ENCODE results near the gene NKD1. TPM values are rescaled to one million over a fixed set of nuclear protein-coding genes. Genes with fewer than 3 reads are reported as not detected.

Gene NKD1
- total RNA-seq, 2 donors from 2014 or later, result 7.0 to 13.8 TPM

- H3K4me3 ChIP-seq, result no peak overlapping the region
- H3K4me1 ChIP-seq (replicated peaks), result no peaks in the 10 kb centered on the region
- no peaks in the 10 kb centered on the region for H3K27me3 ChIP-seq (replicated peaks; ENCODE audit: insufficient read depth)
- TF ChIP-seq POLR2AphosphoS5 (IDR thresholded peaks at IDR 0.05), result peak; percentile 39
- TF ChIP-seq POLR2A (IDR thresholded peaks at IDR 0.05), result no peak
- TF ChIP-seq, protein P1, sequence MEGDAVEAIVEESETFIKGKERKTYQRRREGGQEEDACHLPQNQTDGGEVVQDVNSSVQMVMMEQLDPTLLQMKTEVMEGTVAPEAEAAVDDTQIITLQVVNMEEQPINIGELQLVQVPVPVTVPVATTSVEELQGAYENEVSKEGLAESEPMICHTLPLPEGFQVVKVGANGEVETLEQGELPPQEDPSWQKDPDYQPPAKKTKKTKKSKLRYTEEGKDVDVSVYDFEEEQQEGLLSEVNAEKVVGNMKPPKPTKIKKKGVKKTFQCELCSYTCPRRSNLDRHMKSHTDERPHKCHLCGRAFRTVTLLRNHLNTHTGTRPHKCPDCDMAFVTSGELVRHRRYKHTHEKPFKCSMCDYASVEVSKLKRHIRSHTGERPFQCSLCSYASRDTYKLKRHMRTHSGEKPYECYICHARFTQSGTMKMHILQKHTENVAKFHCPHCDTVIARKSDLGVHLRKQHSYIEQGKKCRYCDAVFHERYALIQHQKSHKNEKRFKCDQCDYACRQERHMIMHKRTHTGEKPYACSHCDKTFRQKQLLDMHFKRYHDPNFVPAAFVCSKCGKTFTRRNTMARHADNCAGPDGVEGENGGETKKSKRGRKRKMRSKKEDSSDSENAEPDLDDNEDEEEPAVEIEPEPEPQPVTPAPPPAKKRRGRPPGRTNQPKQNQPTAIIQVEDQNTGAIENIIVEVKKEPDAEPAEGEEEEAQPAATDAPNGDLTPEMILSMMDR (IDR thresholded peaks at IDR 0.05), result no peak
- DNase-seq (ENCODE audit: low spot score), result no peak
- WGBS, result 67% methylated on average over 7 of the region's 7 CpGs
- intact Hi-C loops (cut with DNase I), result no loop called here
- no peak overlapping the region for H3K27ac ChIP-seq
- no peaks in the 10 kb centered on the region for H3K36me3 ChIP-seq
- H3K9me3 ChIP-seq, result no peaks in the 10 kb centered on the region
Observed at GRCh38 chr16:50552476-50553101, 4.4 kb downstream of the NKD1 start.

- Histone ChIP-seq H3K36me3 (no peaks in the 10 kb centered on the region), H3K27ac (no peak overlapping the region), H3K9me3 (no peaks in the 10 kb centered on the region), H3K27me3 (replicated peaks; ENCODE audit: insufficient read depth) (no peaks in the 10 kb centered on the region), H3K4me1 (replicated peaks) (no peaks in the 10 kb centered on the region), H3K4me3 (no peak overlapping the region)
- DNase-seq (ENCODE audit: low spot score), result no peak
- TF ChIP-seq POLR2AphosphoS5 (IDR thresholded peaks at IDR 0.05) (no peak), POLR2A (IDR thresholded peaks at IDR 0.05) (no peak)
- TF ChIP-seq, protein P1 (IDR thresholded peaks at IDR 0.05), result no peak
- intact Hi-C loops (cut with DNase I), result no loop called here
- 52% methylated on average over 7 of the region's 7 CpGs for WGBS
Observed at GRCh38 chr16:50553182-50553710, 5.0 kb downstream of the NKD1 start.

GRCh38 chr16:50553731-50554360 is 5.7 kb downstream of the NKD1 start:
- H3K4me3 ChIP-seq, result no peak overlapping the region
- intact Hi-C loops (cut with DNase I), result no loop called here
- no peak overlapping the region for H3K27ac ChIP-seq
- no peak for DNase-seq (ENCODE audit: low spot score)
- H3K27me3 ChIP-seq (replicated peaks; ENCODE audit: insufficient read depth), result no peaks in the 10 kb centered on the region
- no peaks in the 10 kb centered on the region for H3K36me3 ChIP-seq
- no peaks in the 10 kb centered on the region for H3K9me3 ChIP-seq
- no peaks in the 10 kb centered on the region for H3K4me1 ChIP-seq (replicated peaks)
- TF ChIP-seq, protein P1 (IDR thresholded peaks at IDR 0.05), result no peak
- TF ChIP-seq POLR2A (IDR thresholded peaks at IDR 0.05), result no peak
- no peak for TF ChIP-seq POLR2AphosphoS5 (IDR thresholded peaks at IDR 0.05)
- WGBS, result 92% methylated on average over 7 of the region's 7 CpGs

GRCh38 chr16:50555269-50555875 is 7.2 kb downstream of the NKD1 start:
- Histone ChIP-seq H3K4me3 (no peak overlapping the region), H3K36me3 (no peaks in the 10 kb centered on the region), H3K27me3 (replicated peaks; ENCODE audit: insufficient read depth) (no peaks in the 10 kb centered on the region), H3K9me3 (no peaks in the 10 kb centered on the region), H3K27ac (peak overlapping the region in 1 of 2 donors; percentile 19), H3K4me1 (replicated peaks) (no peaks in the 10 kb centered on the region)
- WGBS, result 80% methylated on average over 10 of the region's 10 CpGs
- no peak for DNase-seq (ENCODE audit: low spot score)
- TF ChIP-seq POLR2A (IDR thresholded peaks at IDR 0.05) (no peak), POLR2AphosphoS5 (IDR thresholded peaks at IDR 0.05) (no peak)
- TF ChIP-seq, protein P1 (IDR thresholded peaks at IDR 0.05), result no peak
- intact Hi-C loops (cut with DNase I), result no loop called here
